Gastroesophageal sphincter (tissue), 3 donors: Measurements from ENCODE around the gene BDKRB2.

Experiments
- EP300 ChIP-seq: sonication (generic); formaldehyde crosslinking; IDR thresholded peaks from one replicate; pipeline ENCODE4 v1.6.1; 2017; ENCODE audit warnings: antibody characterized with exemption, mild to moderate bottlenecking
- POLR2A ChIP-seq, 2 donors: fragments of 450-650 bp; IDR thresholded peaks; one replicate each; pipeline ENCODE4 v1.6.1; 2017; ENCODE audit warnings: antibody characterized with exemption in 2 of 2, mild to moderate bottlenecking in 2 of 2, moderate library complexity in 1 of 2
- POLR2AphosphoS5 ChIP-seq: sonication (generic); formaldehyde crosslinking; IDR thresholded peaks from one replicate; pipeline ENCODE4 v1.6.1; 2017; ENCODE audit warnings: antibody characterized with exemption
- TF ChIP-seq, protein P1 (sequence below), 4 experiments: fragments of 200-600 bp in 2 of 4; fragments of 450-650 bp in 2 of 4; sonication (generic) in 1 of 4; IDR thresholded peaks; one replicate each; pipeline ENCODE4 v1.5.1; 2017 to 2019; ENCODE audit warnings: antibody characterized with exemption in 4 of 4, mild to moderate bottlenecking in 2 of 4, moderate library complexity in 2 of 4

GRCh38 chr14:96243785-96244184 lies 39.1 kb downstream of the BDKRB2 start:
- TF ChIP-seq, protein P1, sequence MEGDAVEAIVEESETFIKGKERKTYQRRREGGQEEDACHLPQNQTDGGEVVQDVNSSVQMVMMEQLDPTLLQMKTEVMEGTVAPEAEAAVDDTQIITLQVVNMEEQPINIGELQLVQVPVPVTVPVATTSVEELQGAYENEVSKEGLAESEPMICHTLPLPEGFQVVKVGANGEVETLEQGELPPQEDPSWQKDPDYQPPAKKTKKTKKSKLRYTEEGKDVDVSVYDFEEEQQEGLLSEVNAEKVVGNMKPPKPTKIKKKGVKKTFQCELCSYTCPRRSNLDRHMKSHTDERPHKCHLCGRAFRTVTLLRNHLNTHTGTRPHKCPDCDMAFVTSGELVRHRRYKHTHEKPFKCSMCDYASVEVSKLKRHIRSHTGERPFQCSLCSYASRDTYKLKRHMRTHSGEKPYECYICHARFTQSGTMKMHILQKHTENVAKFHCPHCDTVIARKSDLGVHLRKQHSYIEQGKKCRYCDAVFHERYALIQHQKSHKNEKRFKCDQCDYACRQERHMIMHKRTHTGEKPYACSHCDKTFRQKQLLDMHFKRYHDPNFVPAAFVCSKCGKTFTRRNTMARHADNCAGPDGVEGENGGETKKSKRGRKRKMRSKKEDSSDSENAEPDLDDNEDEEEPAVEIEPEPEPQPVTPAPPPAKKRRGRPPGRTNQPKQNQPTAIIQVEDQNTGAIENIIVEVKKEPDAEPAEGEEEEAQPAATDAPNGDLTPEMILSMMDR (IDR thresholded peaks at IDR 0.05): no peak
- TF ChIP-seq POLR2AphosphoS5 (no peak), POLR2A (IDR thresholded peaks at IDR 0.05) (no peak), EP300 (no peak)
